Measurements from ENCODE around the gene SH2D5. TPM values are rescaled to one million over a fixed set of nuclear protein-coding genes. Genes with fewer than 3 reads are reported as not detected.

Gene SH2D5
- polyA plus RNA-seq, 2 of the 4 experiments (the other 2 are of a cell fraction): 3.2 to 7.2 TPM

DNA sequence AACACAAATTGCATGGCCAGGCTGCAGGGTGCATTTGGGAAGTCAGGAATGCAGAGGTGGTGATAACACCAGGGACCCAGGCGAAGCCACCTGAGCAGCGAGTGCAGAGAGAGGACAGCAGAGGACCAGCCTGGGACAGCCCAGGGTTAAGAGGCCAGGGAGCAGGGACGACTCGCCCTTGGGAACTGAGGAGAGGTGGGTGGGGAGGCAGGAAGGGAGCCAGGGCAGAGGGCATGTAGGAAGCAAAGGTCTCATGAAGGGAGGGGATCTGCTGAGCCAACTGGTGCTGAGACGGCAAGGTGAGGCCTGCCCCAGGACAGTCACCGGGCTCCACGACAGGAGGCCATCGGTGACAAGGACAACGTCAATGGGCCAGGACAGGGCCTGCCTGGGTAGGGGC, 31.1 kb downstream of the SH2D5 start:
- FAIRE-seq (no peak), DNase-seq (ENCODE audit: low read depth in 1 of 2, low spot score in 1 of 2) (no peak), ATAC-seq (no peak)
- ChIA-PET CTCF (interaction anchor here (0.6 to 1.7 kb wide), 4 partner anchors 12 to 470 kb away, joined by 3 to 4 read pairs (median 3); no protein-coding TSS in a partner anchor), POLR2A (no interaction called here)
- Histone ChIP-seq H3K9me3 (no peaks in the 10 kb centered on the region), H3K4me1 (peaks cover 24% of the 10 kb centered on the region), H3K4me2 (no peak overlapping the region), H3K4me3 (no peak overlapping the region), H3K27ac (peak overlapping the region in 1 of 2 experiments; percentile 56; a peak in 3 of 6 replicates)
- TF ChIP-seq TFCP2L1 (CRISPR knock-in tag; IDR thresholded peaks at IDR 0.05): no peak
- no peak for TF ChIP-seq PHF8 (IDR thresholded peaks at IDR 0.05; ENCODE audit: borderline replicate concordance, low read depth)
- no peak for TF ChIP-seq RFX5 (IDR thresholded peaks at IDR 0.05)
- TF ChIP-seq JUNB (IDR thresholded peaks at IDR 0.05): no peak
- no peak for TF ChIP-seq FOSL2 (IDR thresholded peaks at IDR 0.05)
- TF ChIP-seq FOSL2 (CRISPR knock-in tag; IDR thresholded peaks at IDR 0.05): no peak
- TF ChIP-seq HOXA7 (CRISPR knock-in tag; IDR thresholded peaks at IDR 0.05): no peak
- no peak for TF ChIP-seq SMC3 (IDR thresholded peaks at IDR 0.05)
- TF ChIP-seq, protein P1, sequence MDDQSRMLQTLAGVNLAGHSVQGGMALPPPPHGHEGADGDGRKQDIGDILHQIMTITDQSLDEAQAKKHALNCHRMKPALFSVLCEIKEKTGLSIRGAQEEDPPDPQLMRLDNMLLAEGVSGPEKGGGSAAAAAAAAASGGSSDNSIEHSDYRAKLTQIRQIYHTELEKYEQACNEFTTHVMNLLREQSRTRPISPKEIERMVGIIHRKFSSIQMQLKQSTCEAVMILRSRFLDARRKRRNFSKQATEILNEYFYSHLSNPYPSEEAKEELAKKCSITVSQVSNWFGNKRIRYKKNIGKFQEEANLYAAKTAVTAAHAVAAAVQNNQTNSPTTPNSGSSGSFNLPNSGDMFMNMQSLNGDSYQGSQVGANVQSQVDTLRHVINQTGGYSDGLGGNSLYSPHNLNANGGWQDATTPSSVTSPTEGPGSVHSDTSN (IDR thresholded peaks at IDR 0.05): no peak
- TF ChIP-seq, protein P2, sequence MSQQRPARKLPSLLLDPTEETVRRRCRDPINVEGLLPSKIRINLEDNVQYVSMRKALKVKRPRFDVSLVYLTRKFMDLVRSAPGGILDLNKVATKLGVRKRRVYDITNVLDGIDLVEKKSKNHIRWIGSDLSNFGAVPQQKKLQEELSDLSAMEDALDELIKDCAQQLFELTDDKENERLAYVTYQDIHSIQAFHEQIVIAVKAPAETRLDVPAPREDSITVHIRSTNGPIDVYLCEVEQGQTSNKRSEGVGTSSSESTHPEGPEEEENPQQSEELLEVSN (IDR thresholded peaks at IDR 0.05; ENCODE audit: borderline replicate concordance, low read depth): no peak
- TF ChIP-seq, protein P3, sequence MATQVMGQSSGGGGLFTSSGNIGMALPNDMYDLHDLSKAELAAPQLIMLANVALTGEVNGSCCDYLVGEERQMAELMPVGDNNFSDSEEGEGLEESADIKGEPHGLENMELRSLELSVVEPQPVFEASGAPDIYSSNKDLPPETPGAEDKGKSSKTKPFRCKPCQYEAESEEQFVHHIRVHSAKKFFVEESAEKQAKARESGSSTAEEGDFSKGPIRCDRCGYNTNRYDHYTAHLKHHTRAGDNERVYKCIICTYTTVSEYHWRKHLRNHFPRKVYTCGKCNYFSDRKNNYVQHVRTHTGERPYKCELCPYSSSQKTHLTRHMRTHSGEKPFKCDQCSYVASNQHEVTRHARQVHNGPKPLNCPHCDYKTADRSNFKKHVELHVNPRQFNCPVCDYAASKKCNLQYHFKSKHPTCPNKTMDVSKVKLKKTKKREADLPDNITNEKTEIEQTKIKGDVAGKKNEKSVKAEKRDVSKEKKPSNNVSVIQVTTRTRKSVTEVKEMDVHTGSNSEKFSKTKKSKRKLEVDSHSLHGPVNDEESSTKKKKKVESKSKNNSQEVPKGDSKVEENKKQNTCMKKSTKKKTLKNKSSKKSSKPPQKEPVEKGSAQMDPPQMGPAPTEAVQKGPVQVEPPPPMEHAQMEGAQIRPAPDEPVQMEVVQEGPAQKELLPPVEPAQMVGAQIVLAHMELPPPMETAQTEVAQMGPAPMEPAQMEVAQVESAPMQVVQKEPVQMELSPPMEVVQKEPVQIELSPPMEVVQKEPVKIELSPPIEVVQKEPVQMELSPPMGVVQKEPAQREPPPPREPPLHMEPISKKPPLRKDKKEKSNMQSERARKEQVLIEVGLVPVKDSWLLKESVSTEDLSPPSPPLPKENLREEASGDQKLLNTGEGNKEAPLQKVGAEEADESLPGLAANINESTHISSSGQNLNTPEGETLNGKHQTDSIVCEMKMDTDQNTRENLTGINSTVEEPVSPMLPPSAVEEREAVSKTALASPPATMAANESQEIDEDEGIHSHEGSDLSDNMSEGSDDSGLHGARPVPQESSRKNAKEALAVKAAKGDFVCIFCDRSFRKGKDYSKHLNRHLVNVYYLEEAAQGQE (IDR thresholded peaks at IDR 0.05): no peak
- TF ChIP-seq, protein P4, sequence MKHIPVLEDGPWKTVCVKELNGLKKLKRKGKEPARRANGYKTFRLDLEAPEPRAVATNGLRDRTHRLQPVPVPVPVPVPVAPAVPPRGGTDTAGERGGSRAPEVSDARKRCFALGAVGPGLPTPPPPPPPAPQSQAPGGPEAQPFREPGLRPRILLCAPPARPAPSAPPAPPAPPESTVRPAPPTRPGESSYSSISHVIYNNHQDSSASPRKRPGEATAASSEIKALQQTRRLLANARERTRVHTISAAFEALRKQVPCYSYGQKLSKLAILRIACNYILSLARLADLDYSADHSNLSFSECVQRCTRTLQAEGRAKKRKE (CRISPR knock-in tag; IDR thresholded peaks at IDR 0.05; ENCODE audit: low read depth): no peak
- TF ChIP-seq HEYL (CRISPR knock-in tag; IDR thresholded peaks at IDR 0.05): no peak
- no peak for TF ChIP-seq NFE2L2 (conservative IDR thresholded peaks at IDR 0.05; ENCODE audit: low read length)
- TF ChIP-seq NPAS2 (CRISPR knock-in tag; IDR thresholded peaks at IDR 0.05; ENCODE audit: borderline replicate concordance): no peak
- TF ChIP-seq, protein P5, sequence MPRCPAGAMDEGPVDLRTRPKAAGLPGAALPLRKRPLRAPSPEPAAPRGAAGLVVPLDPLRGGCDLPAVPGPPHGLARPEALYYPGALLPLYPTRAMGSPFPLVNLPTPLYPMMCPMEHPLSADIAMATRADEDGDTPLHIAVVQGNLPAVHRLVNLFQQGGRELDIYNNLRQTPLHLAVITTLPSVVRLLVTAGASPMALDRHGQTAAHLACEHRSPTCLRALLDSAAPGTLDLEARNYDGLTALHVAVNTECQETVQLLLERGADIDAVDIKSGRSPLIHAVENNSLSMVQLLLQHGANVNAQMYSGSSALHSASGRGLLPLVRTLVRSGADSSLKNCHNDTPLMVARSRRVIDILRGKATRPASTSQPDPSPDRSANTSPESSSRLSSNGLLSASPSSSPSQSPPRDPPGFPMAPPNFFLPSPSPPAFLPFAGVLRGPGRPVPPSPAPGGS (IDR thresholded peaks at IDR 0.05): no peak
- no peak for TF ChIP-seq HOXB5 (CRISPR knock-in tag; IDR thresholded peaks at IDR 0.05)
- no peak for TF ChIP-seq ZSCAN20 (CRISPR knock-in tag; IDR thresholded peaks at IDR 0.05)
- no peak for TF ChIP-seq TP53 (CRISPR knock-in tag; IDR thresholded peaks at IDR 0.05)
- TF ChIP-seq, protein P6, sequence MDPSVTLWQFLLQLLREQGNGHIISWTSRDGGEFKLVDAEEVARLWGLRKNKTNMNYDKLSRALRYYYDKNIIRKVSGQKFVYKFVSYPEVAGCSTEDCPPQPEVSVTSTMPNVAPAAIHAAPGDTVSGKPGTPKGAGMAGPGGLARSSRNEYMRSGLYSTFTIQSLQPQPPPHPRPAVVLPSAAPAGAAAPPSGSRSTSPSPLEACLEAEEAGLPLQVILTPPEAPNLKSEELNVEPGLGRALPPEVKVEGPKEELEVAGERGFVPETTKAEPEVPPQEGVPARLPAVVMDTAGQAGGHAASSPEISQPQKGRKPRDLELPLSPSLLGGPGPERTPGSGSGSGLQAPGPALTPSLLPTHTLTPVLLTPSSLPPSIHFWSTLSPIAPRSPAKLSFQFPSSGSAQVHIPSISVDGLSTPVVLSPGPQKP (IDR thresholded peaks at IDR 0.05; ENCODE audit: low read depth, low read length): no peak
- no peak for TF ChIP-seq HDAC2 (IDR thresholded peaks at IDR 0.05)
- whole genome bisulfite sequencing (ENCODE audit: missing lambda C conversion rate): 95% methylated on average over 6 of the region's 9 CpGs

Measured in A549 (cell line).